Progenitor cell of endocrine pancreas (in vitro differentiated cells): Measurements from ENCODE around the gene UNCX. TPM values are rescaled to one million over a fixed set of nuclear protein-coding genes. Genes with fewer than 3 reads are reported as not detected.

Source experiments
- DNase-seq: peaks from one replicate; pipeline ENCODE4 v3.0.0; 2021; ENCODE audit warnings: low spot score; ENCODE audit not compliant: unreplicated experiment
- H3K27ac Mint-ChIP-seq: 2 replicates; pipeline ENCODE4 v1.8.0; 2021; ENCODE audit warnings: mild to moderate bottlenecking, moderate library complexity, mixed read lengths
- H3K27me3 Mint-ChIP-seq: 2 replicates; pipeline ENCODE4 v1.8.0; 2021; ENCODE audit warnings: mixed read lengths
- H3K36me3 Mint-ChIP-seq: 2 replicates; pipeline ENCODE4 v1.8.0; 2022; ENCODE audit warnings: mixed read lengths; ENCODE audit not compliant: insufficient read depth
- H3K4me1 Mint-ChIP-seq: 2 replicates; pipeline ENCODE4 v1.8.0; 2021; ENCODE audit warnings: low read depth, mixed read lengths
- H3K4me3 Mint-ChIP-seq: 2 replicates; pipeline ENCODE4 v1.8.0; 2021; ENCODE audit warnings: low read depth, mild to moderate bottlenecking, moderate library complexity, mixed read lengths
- H3K9me3 Mint-ChIP-seq: 2 replicates; pipeline ENCODE4 v1.8.0; 2021; ENCODE audit warnings: low read depth, mixed read lengths
- CTCF ChIP-seq: fragments of 200-600 bp; sonication (generic); IDR thresholded peaks from one replicate; pipeline ENCODE4 v1.5.0; 2021; ENCODE audit warnings: antibody characterized with exemption, mild to moderate bottlenecking; ENCODE audit not compliant: unreplicated experiment
- total RNA-seq: library from RNA; stranded (reverse); gene quantifications from 2 replicates; pipeline ENCODE4 v1.2.1, GENCODE V29; 2021

The UNCX gene
- total RNA-seq, 1 donor from 2014 or later: not detected

- TF ChIP-seq CTCF: no peak
- Mint-ChIP-seq H3K9me3 (no peaks in the 10 kb centered on the region), H3K4me1 (peaks cover 2% of the 10 kb centered on the region), H3K4me3 (no peak overlapping the region), H3K36me3 (no peaks in the 10 kb centered on the region), H3K27me3 (peaks cover 42% of the 10 kb centered on the region), H3K27ac (no peak overlapping the region)
- no peak for DNase-seq
Observed at GRCh38 chr7:1253681-1254181, 21.1 kb downstream of the UNCX start.

GRCh38 chr7:1254281-1255079 lies 21.8 kb downstream of the UNCX start:
- Mint-ChIP-seq H3K9me3 (no peaks in the 10 kb centered on the region), H3K4me1 (peaks cover 2% of the 10 kb centered on the region), H3K27me3 (peaks cover 40% of the 10 kb centered on the region)

GRCh38 chr7:1255080-1255816 lies 22.6 kb downstream of the UNCX start:
- Mint-ChIP-seq H3K4me1 (peaks cover 2% of the 10 kb centered on the region), H3K36me3 (no peaks in the 10 kb centered on the region), H3K9me3 (no peaks in the 10 kb centered on the region), H3K4me3 (no peak overlapping the region), H3K27me3 (peaks cover 34% of the 10 kb centered on the region), H3K27ac (no peak overlapping the region)
- TF ChIP-seq CTCF: no peak
- DNase-seq: no peak

More at GRCh38 chr7:1254281-1255079, 21.8 kb downstream of the UNCX start:
- no peak overlapping the region for H3K4me3 Mint-ChIP-seq
- no peak for DNase-seq
- H3K27ac Mint-ChIP-seq: no peak overlapping the region
- TF ChIP-seq CTCF: no peak
- no peaks in the 10 kb centered on the region for H3K36me3 Mint-ChIP-seq

GRCh38 chr7:1255817-1256340 lies 23.2 kb downstream of the UNCX start:
- H3K4me1 Mint-ChIP-seq: peaks cover 2% of the 10 kb centered on the region
- DNase-seq: no peak
- H3K36me3 Mint-ChIP-seq: no peaks in the 10 kb centered on the region
- H3K4me3 Mint-ChIP-seq: no peak overlapping the region
- H3K9me3 Mint-ChIP-seq: no peaks in the 10 kb centered on the region
- TF ChIP-seq CTCF: no peak
- H3K27me3 Mint-ChIP-seq: peaks cover 32% of the 10 kb centered on the region
- H3K27ac Mint-ChIP-seq: no peak overlapping the region

GRCh38 chr7:1256621-1257020 lies 23.9 kb downstream of the UNCX start:
- DNase-seq: no peak
- H3K36me3 Mint-ChIP-seq: no peaks in the 10 kb centered on the region
- H3K4me3 Mint-ChIP-seq: no peak overlapping the region
- H3K9me3 Mint-ChIP-seq: no peaks in the 10 kb centered on the region
- TF ChIP-seq CTCF: no peak
- peaks cover 27% of the 10 kb centered on the region for H3K27me3 Mint-ChIP-seq
- H3K27ac Mint-ChIP-seq: no peak overlapping the region
- peaks cover 2% of the 10 kb centered on the region for H3K4me1 Mint-ChIP-seq
